NCI-H748 (cell line): ENCODE data around the gene HAO2.
"Not testable (repeated sequence)": the region's sequence is repeated elsewhere in the genome, so short reads cannot be mapped to it uniquely, and the experiment has no call there.

Experiments used
- DNase-seq: peaks from one replicate; lab custom pipeline; 2025; ENCODE audit not compliant: unreplicated experiment; lab: John Stamatoyannopoulos, UW

HAO2 gene

DNA sequence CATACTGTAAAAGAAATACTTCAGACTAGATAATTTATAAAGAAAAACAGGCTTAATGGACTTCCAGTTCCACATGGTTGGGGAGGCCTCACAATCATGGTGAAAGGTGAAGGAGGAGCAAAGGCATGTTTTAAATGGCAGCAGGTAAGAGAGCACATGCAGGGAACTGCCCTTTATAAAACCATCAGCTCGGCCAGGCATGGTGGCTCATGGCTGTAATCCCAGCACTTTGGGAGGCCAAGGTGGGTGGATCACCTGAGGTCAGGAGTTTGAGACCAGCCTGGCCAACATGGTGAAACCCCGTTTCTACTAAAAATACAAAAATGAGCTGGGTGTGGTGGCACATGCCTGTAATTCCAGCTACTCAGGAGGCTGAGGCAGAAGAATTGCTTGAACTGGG is 9.0 kb downstream of the HAO2 start:
- not testable (repeated sequence) for DNase-seq

DNA sequence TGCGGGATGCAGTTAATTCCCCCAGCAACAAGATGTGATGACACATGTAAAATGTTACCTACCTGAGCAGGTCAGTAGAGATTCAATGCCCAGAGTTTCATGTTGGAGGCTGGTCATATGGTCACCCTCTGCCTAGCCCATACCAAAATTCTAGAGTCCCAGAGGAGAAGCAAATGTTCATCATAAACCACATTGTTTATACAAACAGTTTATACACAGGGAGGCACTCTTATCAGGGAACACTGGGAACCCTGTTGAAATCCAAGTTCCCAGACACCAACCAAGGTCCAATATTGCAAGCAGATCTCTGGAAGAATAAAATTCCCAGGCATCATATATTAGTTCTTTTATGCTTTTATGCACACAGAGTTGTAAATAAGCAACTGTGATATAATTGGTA is 10.5 kb downstream of the HAO2 start:
- DNase-seq: no peak

DNA sequence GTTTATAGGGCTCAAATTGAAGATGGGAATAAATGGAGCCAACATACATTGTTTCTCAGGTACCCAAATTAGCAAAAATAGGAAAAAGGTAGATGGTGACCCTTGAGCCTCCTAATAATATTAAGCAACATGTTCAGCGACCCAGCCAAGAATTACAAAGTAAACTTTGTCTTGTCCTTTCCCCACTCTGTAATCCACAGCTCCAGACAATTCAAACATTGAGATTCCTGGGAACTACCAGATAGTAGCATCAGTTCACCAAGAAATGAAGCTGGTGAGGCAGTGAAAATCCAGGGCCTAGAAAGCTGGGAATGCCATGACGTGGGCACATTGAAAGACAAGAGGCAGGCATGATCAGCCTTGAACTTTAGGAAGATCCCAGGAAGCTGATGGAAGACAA is 11.7 kb downstream of the HAO2 start:
- DNase-seq: no peak

DNA sequence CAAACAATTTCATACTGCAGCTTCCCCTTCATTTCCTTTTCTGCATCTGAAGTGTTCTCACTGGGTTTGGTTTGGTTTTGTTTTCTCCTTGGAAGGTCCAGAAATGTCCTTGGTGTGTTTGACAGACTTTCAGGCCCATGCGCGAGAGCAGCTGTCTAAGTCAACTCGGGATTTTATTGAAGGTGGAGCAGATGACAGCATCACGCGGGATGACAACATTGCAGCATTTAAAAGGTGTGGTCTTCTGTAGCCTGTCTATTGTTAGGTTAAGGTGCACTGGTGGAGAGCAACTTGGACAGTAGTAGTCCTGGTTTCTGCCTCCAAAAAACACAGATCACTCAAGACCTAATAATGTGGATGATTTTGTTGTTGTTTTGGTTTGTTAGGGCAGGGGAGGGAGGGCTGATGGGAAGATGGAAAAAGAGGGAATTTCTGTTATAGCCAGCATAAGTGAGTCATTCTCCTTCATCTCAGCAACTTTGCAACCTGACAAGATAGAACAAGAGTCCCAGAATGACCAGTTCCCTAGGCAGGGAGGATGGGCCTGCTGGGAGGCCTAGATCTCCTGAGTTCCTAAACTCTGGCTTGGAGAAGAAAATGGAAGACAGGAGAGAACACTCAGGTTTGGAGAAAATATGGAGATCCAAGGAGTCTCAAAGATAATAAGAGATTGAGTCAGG is 12.5 kb downstream of the HAO2 start:
- DNase-seq: no peak

DNA sequence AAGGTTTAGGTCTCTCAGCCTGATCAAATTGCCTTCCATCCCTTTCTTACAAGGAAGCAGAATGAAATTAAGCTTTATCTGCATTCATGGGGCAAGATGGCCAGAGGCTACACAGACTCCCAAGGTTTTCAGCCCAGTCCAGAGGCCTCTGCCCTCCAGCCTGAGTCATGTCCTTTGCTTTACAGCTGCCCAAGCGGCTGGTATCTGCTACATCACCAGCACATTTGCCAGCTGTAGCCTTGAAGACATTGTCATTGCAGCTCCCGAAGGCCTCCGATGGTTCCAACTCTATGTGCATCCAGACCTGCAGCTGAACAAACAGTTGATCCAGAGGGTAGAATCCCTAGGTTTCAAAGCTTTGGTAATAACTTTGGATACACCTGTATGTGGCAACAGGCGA is 16.0 kb downstream of the HAO2 start:
- DNase-seq: peak; percentile 32

DNA sequence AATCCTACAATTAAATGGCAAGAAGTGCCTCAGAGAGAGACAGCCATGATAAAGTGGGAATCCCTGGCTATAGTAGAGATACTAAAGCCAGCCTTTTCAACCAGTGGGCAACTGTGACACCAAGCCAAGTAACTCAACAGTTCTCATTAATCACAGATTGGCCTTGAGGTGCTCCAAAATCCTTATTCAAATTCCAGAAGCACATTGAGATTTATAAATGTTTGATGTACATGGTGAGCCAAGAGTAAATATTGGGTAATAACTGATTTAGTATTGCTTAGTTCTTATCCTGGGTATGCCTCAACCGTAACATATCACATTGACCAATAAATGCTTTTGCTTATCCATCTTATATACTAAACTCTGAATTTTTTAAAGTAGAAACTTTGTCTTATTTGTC is 17.1 kb downstream of the HAO2 start:
- no peak for DNase-seq

DNA sequence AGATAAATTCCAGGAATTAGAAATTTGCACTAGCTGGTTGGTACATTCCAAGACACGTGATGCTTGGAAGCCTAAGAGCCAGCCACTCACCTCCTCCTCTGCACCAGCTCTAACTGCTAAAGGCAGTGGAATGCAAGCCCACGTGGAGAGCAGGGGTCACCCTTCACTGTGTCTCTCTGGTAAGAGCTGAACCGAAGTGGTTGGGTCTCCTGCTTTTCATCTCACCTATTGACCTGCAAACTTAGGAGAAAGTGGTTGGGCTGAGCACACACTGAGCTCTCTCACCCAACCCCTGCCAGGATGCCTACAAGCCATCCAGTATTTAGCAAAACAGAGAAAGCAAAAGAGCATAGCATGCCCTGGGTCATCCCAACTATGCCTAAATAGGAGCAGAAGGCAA is 19.3 kb downstream of the HAO2 start:
- no peak for DNase-seq

DNA sequence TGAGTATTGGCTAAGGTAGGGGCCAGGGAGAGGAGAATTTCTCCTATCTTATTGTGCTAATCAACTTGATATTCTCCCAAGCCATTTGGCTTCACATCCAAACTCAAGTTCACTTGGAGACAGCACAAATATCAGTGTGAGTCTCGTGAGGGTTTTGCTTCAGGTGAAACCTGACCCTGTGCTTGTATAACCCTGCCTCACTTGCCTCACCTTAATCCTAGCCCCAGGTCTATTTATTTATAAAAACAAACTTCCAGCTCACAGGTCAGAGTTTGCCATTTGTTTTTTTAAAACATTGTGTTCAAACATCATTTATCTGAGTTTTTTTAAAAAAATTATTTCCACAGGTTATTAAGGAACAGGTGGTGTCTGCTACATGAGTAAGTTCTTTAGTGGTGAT is 19.9 kb downstream of the HAO2 start:
- peak; percentile 6 for DNase-seq

DNA sequence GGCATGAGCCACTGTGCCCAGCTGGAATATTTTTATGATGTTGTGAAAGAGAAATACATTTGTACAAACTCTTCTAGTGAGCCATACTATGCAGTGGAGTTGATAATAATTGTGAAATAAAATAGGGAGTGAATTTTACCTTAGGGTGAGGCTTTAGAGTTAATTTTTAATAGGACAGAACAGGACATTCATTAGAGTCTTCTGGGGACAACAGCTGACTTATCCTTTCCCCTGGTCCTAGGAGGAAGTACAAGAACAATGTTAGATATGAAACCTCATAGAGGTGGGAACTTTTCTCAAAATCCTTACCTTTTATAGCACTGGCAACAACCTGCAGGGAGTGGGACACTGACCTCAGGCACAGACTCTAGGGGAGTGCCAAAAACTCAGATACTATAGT is 21.9 kb downstream of the HAO2 start:
- DNase-seq: no peak

DNA sequence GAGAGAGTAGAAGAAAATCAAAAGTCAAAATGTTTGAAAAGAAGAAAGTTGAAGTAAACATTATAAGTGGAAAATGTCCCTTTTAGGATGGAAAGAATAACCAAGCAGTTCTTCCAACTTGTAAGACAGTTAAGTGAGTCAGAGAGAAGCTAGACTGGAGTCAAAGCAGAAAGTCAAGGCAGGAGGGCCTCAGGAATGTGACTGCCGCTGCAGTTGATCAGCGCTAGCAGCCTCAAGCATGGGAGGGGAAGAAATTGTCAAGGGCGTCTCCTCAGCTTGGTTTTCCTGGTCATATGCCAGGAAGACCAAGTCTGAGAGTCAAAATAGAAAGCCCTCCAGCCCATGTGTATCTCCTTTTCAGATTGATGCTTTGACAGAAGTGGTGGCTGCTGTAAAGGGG is 23.2 kb downstream of the HAO2 start:
- DNase-seq: no peak

DNA sequence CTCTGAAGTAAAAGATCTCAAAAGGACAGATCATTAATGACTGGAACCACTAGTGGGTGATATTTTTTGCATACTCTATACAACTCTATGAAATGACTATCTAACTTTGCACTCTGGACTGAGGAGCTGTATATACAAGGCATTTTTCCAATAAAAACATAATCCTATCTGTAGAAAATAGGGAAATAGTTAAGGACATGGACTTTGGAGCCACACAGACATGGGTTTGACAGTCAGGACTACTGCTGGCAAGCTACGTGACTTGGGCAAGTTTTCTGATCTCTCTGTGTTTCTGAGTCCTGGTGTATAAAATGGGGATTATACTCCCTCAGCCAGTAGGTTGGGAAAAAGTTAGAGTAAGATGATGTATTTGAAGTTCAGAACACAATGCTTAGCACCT is 25.5 kb downstream of the HAO2 start:
- DNase-seq: no peak

DNA sequence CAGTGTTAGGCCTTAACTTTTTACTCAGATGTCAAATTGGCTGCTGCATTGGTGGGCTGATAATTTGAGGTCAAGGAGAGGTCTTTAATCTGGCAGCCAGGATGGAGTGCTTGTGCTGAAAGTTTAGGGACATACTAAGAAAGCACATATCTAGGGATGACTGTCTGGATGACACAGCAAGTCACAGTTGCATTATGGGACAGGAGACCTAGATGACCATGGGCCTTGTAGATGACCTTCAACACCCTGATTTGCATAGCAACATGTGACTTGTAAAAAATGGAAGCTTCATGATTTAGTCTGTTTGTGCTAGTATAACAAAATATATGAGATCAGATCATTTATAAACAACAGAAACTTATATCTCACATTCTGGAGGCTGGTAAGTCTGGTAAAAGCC is 28.4 kb downstream of the HAO2 start:
- no peak for DNase-seq

DNA sequence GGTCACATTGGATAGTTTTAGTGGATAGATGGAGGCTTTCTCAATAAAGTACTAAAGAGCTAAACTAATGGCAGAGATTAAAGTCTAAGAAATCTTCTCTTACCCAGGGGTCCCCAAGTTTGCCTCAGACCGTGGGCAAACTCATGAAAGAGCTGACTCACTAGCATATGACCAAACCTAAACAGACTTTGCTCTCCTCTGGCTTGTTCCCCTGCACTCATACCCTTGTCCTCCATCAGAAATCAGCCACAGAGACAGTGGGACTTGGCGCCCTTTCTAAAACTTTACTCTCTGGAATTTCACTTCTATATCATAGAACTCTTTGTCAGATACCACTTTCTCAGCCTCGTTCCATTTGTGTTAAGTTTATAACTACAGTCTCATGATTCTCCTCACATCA is 29.4 kb downstream of the HAO2 start:
- no peak for DNase-seq

DNA sequence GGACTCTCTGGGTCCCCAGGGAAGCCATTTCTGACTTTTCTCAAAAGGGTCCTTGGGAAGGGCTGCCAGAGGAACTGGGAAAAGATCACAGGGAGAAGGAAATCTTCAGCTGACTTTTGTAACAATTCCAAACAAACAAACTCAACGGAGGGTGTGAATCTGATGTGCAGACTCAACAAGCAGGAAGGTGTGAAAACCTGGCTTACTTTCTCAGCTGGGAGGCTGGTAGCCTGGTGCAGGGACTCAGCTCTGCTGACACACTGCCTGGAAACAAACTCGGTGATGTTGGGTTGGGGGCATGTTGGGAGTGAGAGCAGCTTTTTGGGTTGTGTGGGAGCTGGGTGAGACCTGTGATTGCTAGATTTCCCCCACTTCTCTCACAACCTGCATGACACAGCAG is 36.2 kb downstream of the HAO2 start:
- DNase-seq: no peak

DNA sequence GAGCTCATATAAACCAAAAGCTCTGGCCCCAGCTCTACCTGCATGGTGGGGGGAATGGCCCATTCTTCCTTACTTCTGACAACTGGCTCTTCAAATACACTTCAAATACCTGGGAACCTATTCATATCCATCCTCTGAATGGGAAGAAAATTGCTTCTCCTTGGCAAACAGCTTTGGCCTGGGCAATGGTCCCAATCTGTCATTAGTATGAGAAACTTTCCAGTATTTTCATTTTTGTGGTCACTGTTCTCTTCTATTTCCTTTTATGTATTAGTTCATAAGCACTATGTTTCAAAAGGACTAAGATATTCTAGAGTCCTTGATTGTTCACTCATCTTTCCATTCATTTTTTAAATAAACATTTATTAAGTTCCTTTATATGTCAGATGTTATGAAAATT is 41.1 kb downstream of the HAO2 start:
- no peak for DNase-seq

DNA sequence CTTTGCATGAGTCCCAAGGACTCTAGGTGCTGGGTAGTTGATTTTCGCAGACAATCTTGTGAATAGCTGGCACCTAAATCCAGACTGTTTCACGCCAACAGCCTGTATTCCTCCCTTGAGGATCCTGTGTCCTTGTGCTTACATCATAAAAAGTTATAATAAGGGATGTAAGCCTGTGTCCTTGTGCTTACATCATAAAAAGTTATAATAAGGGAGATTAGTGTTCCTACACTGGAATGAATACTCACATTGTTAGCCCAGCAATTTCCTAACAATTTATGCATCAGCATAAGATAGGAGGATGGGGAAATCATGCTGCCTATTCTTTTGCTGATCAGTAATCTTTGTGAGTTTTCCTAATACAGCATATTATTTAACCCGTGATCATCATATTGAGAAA is 42.4 kb downstream of the HAO2 start:
- DNase-seq: no peak

DNA sequence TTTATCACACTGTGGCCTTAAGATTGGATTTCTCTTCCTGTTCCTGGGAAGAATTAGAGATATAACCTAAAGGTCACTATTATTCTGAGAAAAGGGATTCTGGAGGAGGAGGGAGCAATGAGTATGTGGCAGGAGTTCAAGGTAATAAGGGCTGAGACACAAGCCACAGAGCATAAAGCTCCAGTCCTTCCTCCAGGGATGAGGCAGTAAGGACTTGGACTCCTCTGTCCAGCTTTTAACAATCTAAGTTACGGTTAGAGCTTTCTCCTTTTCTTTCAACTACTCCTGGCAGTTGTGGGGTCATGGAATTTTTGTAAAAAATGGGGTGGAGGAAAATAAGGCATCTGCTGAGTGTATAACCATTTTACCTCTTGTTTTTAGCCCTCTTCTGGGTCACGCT is 46.4 kb downstream of the HAO2 start, which contains the start of gene HSD3B2:
Gene HSD3B2 (plus strand): TSS at position 201 of the 400 bp plus-strand sequence. CDS start 270 bp downstream, outside the sequence.
- no peak for DNase-seq

DNA sequence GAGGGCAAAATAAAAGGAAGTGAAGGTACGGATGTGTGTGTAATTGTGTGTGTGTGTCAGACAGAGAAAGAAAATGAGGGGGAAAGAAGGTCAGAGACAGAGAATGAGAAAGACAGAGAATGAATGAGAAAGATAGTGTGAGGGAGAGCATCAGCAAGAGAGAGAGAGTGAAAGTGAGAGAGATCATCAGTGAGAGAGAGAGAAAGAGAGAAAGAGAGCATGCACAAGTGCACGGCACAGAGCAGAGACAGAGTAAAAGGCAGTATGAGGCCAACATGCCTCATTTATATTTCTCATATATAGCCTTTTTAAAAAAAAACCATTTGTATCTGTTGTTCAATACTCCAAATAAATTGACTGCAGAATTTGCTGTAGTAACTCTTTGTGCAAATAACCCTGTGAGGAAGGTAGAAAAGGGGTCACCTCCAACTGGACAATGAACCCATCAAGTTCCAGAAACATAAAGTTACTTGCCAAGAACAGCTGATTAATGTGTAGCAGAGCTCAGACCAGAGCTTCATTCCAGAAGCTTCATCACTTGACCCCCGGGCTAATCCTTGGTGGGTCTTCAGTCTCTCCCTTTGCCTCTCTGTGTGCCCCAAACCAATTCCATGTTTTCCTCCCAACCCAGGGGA is 47.5 kb downstream of the HAO2 start:
- DNase-seq: no peak

DNA sequence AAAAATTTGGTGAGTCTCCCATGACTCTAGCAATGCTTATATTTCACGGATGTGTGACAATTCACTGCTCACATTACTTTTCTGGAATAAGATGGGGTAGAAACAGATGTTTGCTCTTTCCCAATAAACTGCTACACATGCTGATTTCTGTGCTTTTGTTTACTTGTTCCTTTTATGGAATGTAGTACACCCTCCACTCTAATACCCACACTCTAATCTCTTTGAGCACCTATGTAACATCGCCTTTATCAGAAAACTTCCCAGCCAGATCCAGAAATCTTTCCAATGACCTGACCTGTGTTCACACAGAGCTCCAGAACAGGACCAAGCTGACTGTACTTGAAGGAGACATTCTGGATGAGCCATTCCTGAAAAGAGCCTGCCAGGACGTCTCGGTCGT is 50.5 kb downstream of the HAO2 start:
- no peak for DNase-seq

DNA sequence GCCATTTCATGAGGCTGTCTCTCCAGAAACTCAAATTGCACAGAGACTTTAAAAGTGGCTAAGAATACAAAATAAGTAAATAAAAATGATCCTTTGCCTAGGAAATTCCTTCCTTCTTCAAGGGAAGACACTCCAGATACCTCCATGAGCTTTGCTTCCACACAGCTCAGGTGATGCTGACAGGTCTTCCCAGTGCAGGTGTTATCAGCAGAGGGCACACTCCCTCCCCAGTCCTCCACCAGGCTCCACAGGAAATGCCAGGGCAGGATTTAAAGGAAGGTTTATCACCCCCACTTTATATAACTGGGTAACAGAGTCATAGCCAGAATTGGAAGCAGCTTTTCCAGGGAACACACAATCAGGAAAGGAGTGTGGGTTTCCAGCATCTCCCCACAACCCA is 52.1 kb downstream of the HAO2 start:
- DNase-seq: no peak

DNA sequence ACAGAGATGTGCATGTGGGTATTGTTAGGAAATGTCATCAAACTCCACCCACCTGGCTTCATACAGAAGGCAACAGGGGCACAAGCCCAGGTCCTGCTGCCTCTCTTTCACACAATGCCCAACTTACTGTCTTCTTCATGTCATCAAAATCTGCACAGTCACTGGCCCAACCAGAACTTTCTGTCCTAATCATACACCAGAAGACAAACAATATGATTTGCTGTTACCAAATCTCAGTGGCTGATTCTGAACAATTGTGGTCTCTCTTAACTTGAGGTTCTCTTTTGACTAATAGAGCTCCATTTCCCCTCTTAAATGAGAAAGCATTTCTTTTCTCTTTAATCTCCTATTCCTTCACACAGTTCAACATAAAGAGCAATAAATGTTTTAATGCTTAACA is 54.0 kb downstream of the HAO2 start:
- no peak for DNase-seq

DNA sequence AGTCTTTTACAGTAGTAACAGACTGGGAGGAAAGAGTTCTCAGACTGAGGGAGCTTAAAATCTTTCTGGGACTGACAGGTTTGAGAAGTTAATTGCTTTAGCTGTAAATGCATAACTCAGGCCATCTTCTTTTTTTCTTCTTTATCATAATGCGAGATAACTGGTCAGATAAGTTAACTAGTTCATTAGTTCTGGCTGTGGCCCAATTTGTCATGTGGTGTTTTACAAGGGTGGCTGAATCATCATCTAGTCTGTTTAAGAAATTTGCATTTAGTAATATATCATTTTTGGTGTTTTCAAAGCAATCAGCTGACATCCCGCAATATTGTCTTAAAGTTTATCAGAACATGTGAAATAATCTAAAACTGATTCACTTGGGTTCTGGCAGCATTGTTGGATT is 60.4 kb downstream of the HAO2 start:
- DNase-seq: no peak

DNA sequence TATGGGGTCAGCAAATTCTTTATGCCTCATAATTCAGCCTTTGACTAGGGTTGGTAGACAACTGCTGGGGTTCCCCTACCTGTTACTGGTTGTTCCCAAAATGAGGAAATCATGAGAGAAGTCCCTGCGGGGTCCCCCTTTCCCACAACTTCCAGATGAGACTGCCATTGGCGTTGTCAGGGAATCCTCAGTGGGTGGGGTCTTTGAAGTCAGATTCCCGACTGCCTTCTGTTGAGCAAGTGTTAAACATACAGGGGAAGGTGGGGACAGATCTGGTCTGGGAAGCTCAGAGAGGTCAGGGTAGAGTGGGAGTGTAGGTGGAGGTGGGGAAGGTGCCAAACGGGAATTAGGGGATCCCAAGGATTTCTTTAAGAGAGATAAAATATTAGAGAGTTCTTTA is 61.1 kb downstream of the HAO2 start:
- DNase-seq: no peak
